CD4-positive, alpha-beta T cell (primary cell): Measurements from ENCODE around the gene CCDC87. TPM values are rescaled to one million over a fixed set of nuclear protein-coding genes. Genes with fewer than 3 reads are reported as not detected.

ENCODE experiments used
- ATAC-seq: fragments of 200-7000 bp; cut with Tn5 transposase; one replicate; pipeline ENCODE4 v1.10.0; 2022; ENCODE audit warnings: mild to moderate bottlenecking; ENCODE audit not compliant: poor library complexity
- CTCF ChIA-PET: fragments of 350-600 bp; sonication (Branson Sonifier 250); formaldehyde crosslinking; loops from one replicate; lab custom pipeline; 2021; ENCODE audit warnings: antibody characterized with exemption, inconsistent platforms; lab: Charles Lee
- POLR2A ChIA-PET: fragments of 350-600 bp; sonication (Branson Sonifier 250); formaldehyde crosslinking; loops from one replicate; lab custom pipeline; 2021; ENCODE audit warnings: antibody characterized with exemption, inconsistent platforms; lab: Charles Lee
- DNase-seq, 14 experiments: peaks; one replicate each; pipeline ENCODE4 v3.0.0-alpha.2; 2013 to 2020; ENCODE audit warnings: mixed read lengths in 2 of 14
- H3K27ac ChIP-seq, 2 donors: one replicate each; pipeline versions ENCODE4 v1.5.1 to v1.7.0; 2013; ENCODE audit warnings: low read length in 2 of 2, low read depth in 1 of 2, mild to moderate bottlenecking in 1 of 2
- H3K27me3 ChIP-seq, 2 experiments: 1 replicate in 1 of 2; 2 replicates in 1 of 2; pipeline versions ENCODE4 v1.6.1 to v1.7.0; 2013; ENCODE audit warnings: low read length in 2 of 2, control low read depth in 1 of 2, mild to moderate bottlenecking in 1 of 2, moderate library complexity in 1 of 2; ENCODE audit not compliant: insufficient read depth in 2 of 2, control insufficient read depth in 1 of 2
- H3K36me3 ChIP-seq: one replicate; pipeline ENCODE4 v1.6.1; 2013; ENCODE audit warnings: low read length, control low read depth; ENCODE audit not compliant: insufficient read depth
- H3K4me1 ChIP-seq: one replicate; pipeline ENCODE4 v1.6.1; 2013; ENCODE audit warnings: low read length, control low read depth; ENCODE audit not compliant: insufficient read depth
- H3K4me3 ChIP-seq: one replicate; pipeline ENCODE4 v1.5.1; 2013; ENCODE audit warnings: mild to moderate bottlenecking, low read length, moderate library complexity
- H3K9me3 ChIP-seq, 2 experiments: 1 replicate in 1 of 2; 2 replicates in 1 of 2; pipeline versions ENCODE4 v1.6.1 to v1.7.0; 2013; ENCODE audit warnings: low read length in 2 of 2, mild to moderate bottlenecking in 2 of 2, control low read depth in 1 of 2, moderate library complexity in 1 of 2; ENCODE audit not compliant: control insufficient read depth in 1 of 2, insufficient read depth in 1 of 2
- H3K27ac Mint-ChIP-seq: one replicate; pipeline ENCODE4 v1.8.0; 2020; ENCODE audit warnings: mixed read lengths
- H3K27me3 Mint-ChIP-seq: one replicate; pipeline ENCODE4 v1.8.0; 2021; ENCODE audit warnings: mixed read lengths
- H3K36me3 Mint-ChIP-seq: one replicate; pipeline ENCODE4 v1.8.0; 2021; ENCODE audit warnings: low read depth, mixed read lengths
- H3K4me1 Mint-ChIP-seq: one replicate; pipeline ENCODE4 v1.8.0; 2021; ENCODE audit warnings: low read depth, mixed read lengths
- H3K4me3 Mint-ChIP-seq: one replicate; pipeline ENCODE4 v1.8.0; 2020; ENCODE audit warnings: mild to moderate bottlenecking, mixed read lengths
- H3K9me3 Mint-ChIP-seq: one replicate; pipeline ENCODE4 v1.8.0; 2020; ENCODE audit warnings: mixed read lengths
- CTCF ChIP-seq: fragments of 200-600 bp; IDR thresholded peaks from one replicate; pipeline ENCODE4 v1.8.0; 2022; ENCODE audit warnings: antibody characterized with exemption, mild to moderate bottlenecking
- intact Hi-C, 2 experiments: fragments of 100-400 bp; cut with DNase I in 1 of 2; cut with micrococcal nuclease in 1 of 2; formaldehyde crosslinking; loops; one replicate each; pipeline versions ENCODE4 v1.15.1 to v1.9.0; 2023 to 2025; cut with DNase I, micrococcal nuclease
- total RNA-seq, 174 experiments: library from RNA in 2 of 174; stranded (reverse) in 2 of 174; gene quantifications; one replicate each; pipeline ENCODE4 v1.2.3 and lab custom pipeline; 2021 to 2026

Gene CCDC87
- total RNA-seq, 2 experiments from 2014 or later = 0.22 to 0.25 TPM

DNA sequence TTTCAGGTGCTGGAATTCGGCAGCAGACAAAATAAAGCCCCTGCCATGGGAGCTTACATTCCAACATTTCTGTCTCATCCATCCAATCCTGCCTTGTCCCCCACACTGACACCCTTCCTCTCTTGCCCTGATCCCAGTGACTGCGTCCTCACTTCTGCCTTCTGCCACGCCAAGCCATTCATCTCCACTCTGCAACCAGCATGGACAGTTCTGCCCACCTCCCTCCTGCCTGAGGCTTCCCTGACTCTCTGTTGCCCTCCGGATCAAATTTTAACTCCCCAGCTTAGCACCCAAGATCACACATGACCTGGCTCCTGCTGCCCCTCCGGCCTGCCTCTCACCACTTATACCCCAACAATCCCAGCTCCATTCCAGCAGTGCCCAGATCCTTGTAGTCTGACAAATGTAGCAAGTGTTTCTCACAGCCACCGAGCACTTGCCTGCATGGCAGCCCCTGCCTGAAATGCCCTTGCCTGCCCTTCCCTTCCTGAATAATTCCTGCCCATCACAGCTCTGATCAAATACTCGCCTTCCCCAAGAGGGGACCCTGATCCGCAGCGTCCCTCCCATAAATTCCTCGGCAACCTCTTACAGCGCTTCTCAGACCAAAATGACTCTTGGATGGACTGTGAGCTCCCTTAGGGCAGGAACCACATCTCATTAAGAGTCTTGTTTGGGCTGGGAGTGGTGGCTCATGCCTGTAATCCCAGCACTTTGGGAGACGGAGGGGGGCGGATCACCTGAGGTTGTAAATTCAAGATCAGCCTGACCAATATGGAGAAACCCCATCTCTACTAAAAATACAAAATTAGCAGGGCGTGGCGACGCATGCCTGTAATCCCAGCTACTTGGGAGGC, 43.9 kb downstream of the CCDC87 start:
- H3K27ac Mint-ChIP-seq = peak overlapping the region; percentile 18
- H3K36me3 Mint-ChIP-seq = no peaks in the 10 kb centered on the region
- H3K27me3 Mint-ChIP-seq = no peaks in the 10 kb centered on the region
- TF ChIP-seq CTCF = no peak
- Histone ChIP-seq H3K4me1 (peaks cover 28% of the 10 kb centered on the region), H3K36me3 (no peaks in the 10 kb centered on the region), H3K27me3 (no peaks in the 10 kb centered on the region), H3K27ac (no peak overlapping the region), H3K9me3 (no peaks in the 10 kb centered on the region), H3K4me3 (no peak overlapping the region)
- POLR2A ChIA-PET = no interaction called here
- CTCF ChIA-PET = no interaction called here
- intact Hi-C loops = no loop called here
- no peak for DNase-seq
- no peaks in the 10 kb centered on the region for H3K9me3 Mint-ChIP-seq
- no peak for ATAC-seq
- peaks cover 11% of the 10 kb centered on the region for H3K4me1 Mint-ChIP-seq
- H3K4me3 Mint-ChIP-seq = peak overlapping the region; percentile 74

- no peaks in the 10 kb centered on the region for H3K9me3 ChIP-seq
- peaks cover 38% of the 10 kb centered on the region for H3K4me1 ChIP-seq
- CTCF ChIA-PET = no interaction called here
- Mint-ChIP-seq H3K27ac (no peak overlapping the region), H3K36me3 (peaks cover 7% of the 10 kb centered on the region), H3K9me3 (no peaks in the 10 kb centered on the region), H3K4me3 (peak overlapping the region; percentile 74), H3K27me3 (no peaks in the 10 kb centered on the region), H3K4me1 (peaks cover 21% of the 10 kb centered on the region)
- TF ChIP-seq CTCF = no peak
- H3K27me3 ChIP-seq = no peaks in the 10 kb centered on the region
- intact Hi-C loops = no loop called here
- no peak overlapping the region for H3K27ac ChIP-seq
- POLR2A ChIA-PET = no interaction called here
- DNase-seq (no peak), ATAC-seq (no peak)
- H3K36me3 ChIP-seq = peaks cover under 1% of the 10 kb centered on the region
- H3K4me3 ChIP-seq = no peak overlapping the region
Measured at GRCh38 chr11:66548041-66548440, 44.8 kb downstream of the CCDC87 start.

DNA sequence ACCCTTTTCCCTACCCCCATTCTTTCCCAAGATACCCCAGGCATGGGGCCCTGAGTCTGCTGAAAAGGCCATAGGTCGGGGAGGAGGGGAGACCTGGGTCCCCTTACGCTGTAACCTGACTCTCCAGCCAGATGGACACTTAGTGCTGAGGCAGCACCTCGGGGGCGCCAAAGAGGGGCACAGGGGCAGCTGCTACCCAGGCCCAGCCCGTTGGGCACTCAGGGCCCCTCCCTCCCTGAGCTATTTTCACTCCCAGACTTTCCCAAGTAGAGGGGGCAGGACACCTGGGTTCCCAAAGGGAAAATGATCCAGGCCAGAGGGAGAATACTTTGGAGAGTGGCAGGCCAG, 45.2 kb downstream of the CCDC87 start:
- Mint-ChIP-seq H3K27ac (no peak overlapping the region), H3K4me3 (peak overlapping the region; percentile 51), H3K36me3 (peaks cover 11% of the 10 kb centered on the region), H3K9me3 (no peaks in the 10 kb centered on the region), H3K4me1 (peaks cover 25% of the 10 kb centered on the region), H3K27me3 (no peaks in the 10 kb centered on the region)
- H3K9me3 ChIP-seq = no peaks in the 10 kb centered on the region
- intact Hi-C loops = loop anchor here (2.0 kb wide), 2 partner anchors 67 to 81 kb away; partner anchors contain the start of genes DPP3 (in 1 of the 2) and PELI3 (in 1 of the 2)
- no peak for DNase-seq
- no peak overlapping the region for H3K4me3 ChIP-seq
- TF ChIP-seq CTCF = no peak
- H3K27me3 ChIP-seq = no peaks in the 10 kb centered on the region
- ChIA-PET POLR2A (interaction anchor here (1.2 to 4.8 kb wide), 2 partner anchors 8 to 91 kb away, joined by 3 to 26 read pairs; partner anchors contain the start of gene RBM4), CTCF (no interaction called here)
- ATAC-seq = no peak
- peaks cover 4% of the 10 kb centered on the region for H3K36me3 ChIP-seq
- no peak overlapping the region for H3K27ac ChIP-seq
- peaks cover 42% of the 10 kb centered on the region for H3K4me1 ChIP-seq
